ENCODE measurements around the gene DUOX1.
A peak's percentile ranks its signal among the peaks of the same experiment; 100 is the strongest.

DUOX1 gene

GRCh38 chr15:45197512-45197911, 67.7 kb downstream of the DUOX1 start:
- ATAC-seq, result no peak

- ATAC-seq, result peak; percentile 70 to 72
These were observed 68.7 kb downstream of the DUOX1 start for GRCh38 chr15:45198337-45199135.

GRCh38 chr15:45199136-45199810, 69.5 kb downstream of the DUOX1 start:
- no peak for ATAC-seq

GRCh38 chr15:45200001-45200798, 70.4 kb downstream of the DUOX1 start:
- ATAC-seq, result peak; percentile 55 to 62

- peak; percentile 22 to 26 for ATAC-seq
These were observed 71.2 kb downstream of the DUOX1 start for GRCh38 chr15:45200799-45201556.

- no peak for ATAC-seq
These were observed 71.7 kb downstream of the DUOX1 start for GRCh38 chr15:45201557-45201859.

- no peak for ATAC-seq
These were observed 72.1 kb downstream of the DUOX1 start for GRCh38 chr15:45201869-45202268.

GRCh38 chr15:45203182-45203581, 73.4 kb downstream of the DUOX1 start:
- ATAC-seq, result no peak

GRCh38 chr15:45205192-45205591, 75.4 kb downstream of the DUOX1 start:
- peak in 1 of 2 donors; percentile 12 for ATAC-seq

GRCh38 chr15:45212493-45212892, 82.7 kb downstream of the DUOX1 start:
- ATAC-seq, result no peak
